KMS-11 (cell line): ENCODE data around the gene CLEC6A.

Experiments
- H2AFZ ChIP-seq: fragments of 200-600 bp; sonication (generic); 2 replicates; pipeline ENCODE4 v1.6.1; 2016; ENCODE audit warnings: antibody characterized with exemption, mixed run types, low read depth
- H3K27ac ChIP-seq: fragments of 200-600 bp; sonication (generic); 2 replicates; pipeline ENCODE4 v1.6.1; 2016; ENCODE audit warnings: mild to moderate bottlenecking, mixed run types
- H3K27me3 ChIP-seq: fragments of 200-600 bp; sonication (generic); 2 replicates; pipeline ENCODE4 v1.6.1; 2017; ENCODE audit warnings: mild to moderate bottlenecking, low read depth, mixed run types, moderate library complexity; ENCODE audit not compliant: insufficient read depth
- H3K36me3 ChIP-seq: fragments of 200-600 bp; sonication (generic); 2 replicates; pipeline ENCODE4 v1.6.1; 2017; ENCODE audit warnings: mild to moderate bottlenecking, mixed run types; ENCODE audit not compliant: insufficient read depth
- H3K4me1 ChIP-seq: fragments of 200-600 bp; sonication (generic); 2 replicates; pipeline ENCODE4 v1.6.1; 2016; ENCODE audit warnings: mild to moderate bottlenecking, low read depth, mixed run types; ENCODE audit not compliant: poor library complexity, severe bottlenecking
- H3K4me2 ChIP-seq: fragments of 200-600 bp; sonication (generic); 2 replicates; pipeline ENCODE4 v1.7.0; 2016; ENCODE audit warnings: mild to moderate bottlenecking, mixed run types
- H3K4me3 ChIP-seq: fragments of 200-600 bp; sonication (generic); IDR thresholded peaks from 2 replicates; pipeline ENCODE4 v1.6.1; 2017; ENCODE audit warnings: low read depth, low read length, mixed read lengths; ENCODE audit not compliant: insufficient read depth
- H3K79me2 ChIP-seq: fragments of 200-600 bp; sonication (generic); 2 replicates; pipeline ENCODE4 v1.6.1; 2016; ENCODE audit warnings: low read depth, mixed run types; ENCODE audit not compliant: insufficient read depth
- H3K9ac ChIP-seq: fragments of 200-600 bp; sonication (generic); 2 replicates; pipeline ENCODE4 v1.6.1; 2016; ENCODE audit warnings: mild to moderate bottlenecking, mixed run types
- H4K20me1 ChIP-seq: fragments of 200-600 bp; sonication (generic); 2 replicates; pipeline ENCODE4 v1.6.1; 2016; ENCODE audit warnings: mild to moderate bottlenecking, mixed run types; ENCODE audit not compliant: insufficient read depth
- CTCF ChIP-seq: fragments of 200-600 bp; sonication (generic); conservative IDR thresholded peaks from 2 replicates; pipeline ENCODE4 v1.6.1; 2017; ENCODE audit warnings: low read depth, mild to moderate bottlenecking, antibody characterized with exemption, low read length, moderate library complexity, mixed read lengths

CLEC6A gene

GRCh38 chr12:8519171-8519570 is 63.4 kb downstream of the CLEC6A start:
- no peaks in the 10 kb centered on the region for H3K27me3 ChIP-seq
- no peaks in the 10 kb centered on the region for H3K79me2 ChIP-seq
- no peak overlapping the region for H2AFZ ChIP-seq
- no peaks in the 10 kb centered on the region for H3K36me3 ChIP-seq
- H3K4me2 ChIP-seq: no peak overlapping the region
- no peaks in the 10 kb centered on the region for H3K4me1 ChIP-seq
- TF ChIP-seq CTCF: no peak
- H3K4me3 ChIP-seq: no peak overlapping the region
- no peak overlapping the region for H3K27ac ChIP-seq
- H4K20me1 ChIP-seq: no peaks in the 10 kb centered on the region
- H3K9ac ChIP-seq: no peak overlapping the region

GRCh38 chr12:8527250-8528130 is 71.7 kb downstream of the CLEC6A start:
- Histone ChIP-seq H3K4me2 (no peak overlapping the region), H3K36me3 (no peaks in the 10 kb centered on the region), H3K9ac (no peak overlapping the region), H2AFZ (no peak overlapping the region), H3K27me3 (no peaks in the 10 kb centered on the region), H3K4me1 (no peaks in the 10 kb centered on the region), H4K20me1 (no peaks in the 10 kb centered on the region), H3K27ac (no peak overlapping the region), H3K4me3 (no peak overlapping the region), H3K79me2 (no peaks in the 10 kb centered on the region)
- TF ChIP-seq CTCF: no peak
